GM12872 (cell line): Measurements from ENCODE around the gene LCLAT1.

ENCODE experiments used
- CTCF ChIP-seq: IDR thresholded peaks from 3 replicates; pipeline ENCODE4 v1.5.1; 2011; ENCODE audit warnings: low read depth, mild to moderate bottlenecking, low read length, moderate library complexity; ENCODE audit not compliant: insufficient read depth

The LCLAT1 gene

GRCh38 chr2:30661173-30662107 lies 214.4 kb downstream of the LCLAT1 start:
- TF ChIP-seq CTCF: no peak

- TF ChIP-seq CTCF: no peak
Measured at GRCh38 chr2:30662268-30663131, 215.5 kb downstream of the LCLAT1 start.

GRCh38 chr2:30663321-30663720 lies 216.3 kb downstream of the LCLAT1 start:
- no peak for TF ChIP-seq CTCF

- no peak for TF ChIP-seq CTCF
Measured at GRCh38 chr2:30663806-30664205, 216.8 kb downstream of the LCLAT1 start.

- TF ChIP-seq CTCF: no peak
Measured at GRCh38 chr2:30664761-30665358, 217.8 kb downstream of the LCLAT1 start.

- TF ChIP-seq CTCF: no peak
Measured at GRCh38 chr2:30665761-30666265, 218.8 kb downstream of the LCLAT1 start.

GRCh38 chr2:30666266-30666874 lies 219.3 kb downstream of the LCLAT1 start:
- TF ChIP-seq CTCF: no peak
